DND-41 (cell line): ENCODE data around the gene EEF1AKMT2.

Source experiments
- ATAC-seq: fragments of 200-7000 bp; cut with Tn5 transposase; 3 replicates; pipeline ENCODE4 v1.9.1; 2021; ENCODE audit warnings: low read depth; ENCODE audit not compliant: insufficient read depth
- DNase-seq: peaks from one replicate; pipeline ENCODE4 v3.0.0-alpha.2; 2020
- H2AFZ ChIP-seq: 2 replicates; pipeline ENCODE4 v1.6.0; 2012; ENCODE audit warnings: low read depth, low read length
- H3K27ac ChIP-seq: 2 replicates; pipeline ENCODE4 v1.5.1; 2012; ENCODE audit warnings: low read length, inconsistent platforms
- H3K27me3 ChIP-seq: fragments of 200-600 bp; sonication (generic); 2 replicates; pipeline ENCODE4 v1.6.0; 2012; ENCODE audit warnings: low read length, mild to moderate bottlenecking, inconsistent platforms; ENCODE audit not compliant: insufficient read depth, poor library complexity
- H3K36me3 ChIP-seq: 2 replicates; pipeline ENCODE4 v1.5.1; 2012; ENCODE audit warnings: low read length, inconsistent platforms; ENCODE audit not compliant: insufficient read depth
- H3K4me1 ChIP-seq: 2 replicates; pipeline ENCODE4 v1.5.1; 2012; ENCODE audit warnings: mild to moderate bottlenecking, low read length; ENCODE audit not compliant: insufficient read depth
- H3K4me2 ChIP-seq: 2 replicates; pipeline ENCODE4 v1.6.0; 2012; ENCODE audit warnings: mild to moderate bottlenecking, moderate library complexity, low read length, inconsistent platforms; ENCODE audit not compliant: insufficient read depth
- H3K4me3 ChIP-seq, 2 experiments: fragments of 200-600 bp in 1 of 2; shearing (Covaris generic) in 1 of 2; 2 replicates each; pipeline ENCODE4 v1.5.1; 2012 to 2016; ENCODE audit warnings: inconsistent platforms in 2 of 2, low read length in 2 of 2, mild to moderate bottlenecking in 2 of 2, low read depth in 1 of 2, moderate library complexity in 1 of 2
- H3K79me2 ChIP-seq: 2 replicates; pipeline ENCODE4 v1.6.0; 2012; ENCODE audit warnings: low read length, inconsistent platforms; ENCODE audit not compliant: insufficient read depth
- H3K9ac ChIP-seq: 2 replicates; pipeline ENCODE4 v1.6.0; 2012; ENCODE audit warnings: low read depth, mild to moderate bottlenecking, inconsistent platforms, low read length, moderate library complexity
- H3K9me3 ChIP-seq: 2 replicates; pipeline ENCODE4 v1.5.1; 2012; ENCODE audit warnings: low read length, moderate library complexity, mild to moderate bottlenecking, inconsistent platforms; ENCODE audit not compliant: insufficient read depth, severe bottlenecking
- H4K20me1 ChIP-seq: 2 replicates; pipeline ENCODE4 v1.6.0; 2012; ENCODE audit warnings: low read length; ENCODE audit not compliant: insufficient read depth
- CTCF ChIP-seq: IDR thresholded peaks from 2 replicates; pipeline ENCODE4 v1.5.1; 2012; ENCODE audit warnings: borderline replicate concordance, low read length, moderate library complexity, mild to moderate bottlenecking; ENCODE audit not compliant: poor library complexity, severe bottlenecking; ENCODE audit errors: extremely low read depth
- EZH2 ChIP-seq: IDR thresholded peaks from 3 replicates; pipeline ENCODE4 v1.6.1; 2012; ENCODE audit warnings: borderline replicate concordance, low read depth, mild to moderate bottlenecking, moderate library complexity, low read length, inconsistent platforms; ENCODE audit not compliant: severe bottlenecking

Gene EEF1AKMT2

GRCh38 chr10:124719213-124719851, 72.4 kb downstream of the EEF1AKMT2 start:
- H3K9ac ChIP-seq, result no peak overlapping the region
- TF ChIP-seq CTCF (peak; percentile 46), EZH2 (no peak)
- DNase-seq (peak; percentile 44), ATAC-seq (peak; percentile 33; the same call in 2 of the 3 replicates)
- H3K27ac ChIP-seq, result peak overlapping the region; percentile 17; the same call in 1 of the 2 replicates
- H2AFZ ChIP-seq, result no peak overlapping the region
- H3K36me3 ChIP-seq, result peaks cover 58% of the 10 kb centered on the region
- no peaks in the 10 kb centered on the region for H3K9me3 ChIP-seq
- no peak overlapping the region for H3K4me3 ChIP-seq
- peaks cover 87% of the 10 kb centered on the region for H4K20me1 ChIP-seq
- peaks cover 55% of the 10 kb centered on the region for H3K4me1 ChIP-seq
- H3K4me2 ChIP-seq, result no peak overlapping the region
- no peaks in the 10 kb centered on the region for H3K27me3 ChIP-seq
- peaks cover 98% of the 10 kb centered on the region for H3K79me2 ChIP-seq

DNA sequence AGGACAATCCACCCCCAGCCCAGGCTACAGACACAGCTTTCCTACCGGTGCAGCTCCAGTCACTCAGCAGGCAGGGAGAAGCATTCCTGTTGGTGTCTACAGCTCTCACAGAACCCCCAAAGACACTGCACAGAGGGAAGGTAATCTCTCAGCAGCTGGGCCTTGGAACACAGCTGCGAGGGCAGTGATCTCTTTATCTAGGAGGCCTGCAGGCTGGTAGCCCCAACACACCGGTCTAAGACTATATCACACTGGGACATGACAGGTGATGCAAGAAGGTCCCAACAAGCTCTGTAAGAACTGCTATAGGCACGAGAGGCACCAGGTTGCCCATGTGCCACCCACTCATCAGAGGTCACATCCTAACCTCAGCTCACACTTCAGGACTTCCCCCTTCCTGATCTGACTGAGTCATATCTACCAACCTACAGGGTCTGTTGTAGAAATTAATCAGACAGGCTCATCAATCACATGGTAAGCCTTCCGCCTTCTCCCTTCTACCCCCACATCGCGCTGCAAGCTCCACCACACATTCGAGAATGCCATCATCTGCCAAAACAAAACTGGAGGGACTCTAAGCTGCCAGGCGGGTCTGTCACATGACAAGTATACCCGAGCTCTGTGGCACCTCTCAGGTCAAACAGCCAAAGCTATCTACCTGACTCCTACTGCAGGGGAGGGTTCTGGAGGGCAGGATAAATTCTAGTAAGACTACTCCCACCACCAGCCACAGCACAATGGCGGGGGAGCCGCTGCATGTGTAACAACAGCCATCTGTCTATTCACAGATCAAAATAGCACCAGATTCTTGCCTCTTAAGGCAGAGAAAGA, 73.6 kb downstream of the EEF1AKMT2 start:
- Histone ChIP-seq H3K36me3 (peaks cover 50% of the 10 kb centered on the region), H3K9ac (no peak overlapping the region; the same call in 1 of the 2 replicates), H3K79me2 (peaks cover 98% of the 10 kb centered on the region), H3K27ac (peak overlapping the region; percentile 53), H3K27me3 (no peaks in the 10 kb centered on the region), H4K20me1 (peaks cover 86% of the 10 kb centered on the region), H3K4me3 (no peak overlapping the region), H2AFZ (no peak overlapping the region), H3K4me1 (peaks cover 42% of the 10 kb centered on the region), H3K9me3 (no peaks in the 10 kb centered on the region), H3K4me2 (no peak overlapping the region)
- peak; percentile 61 for ATAC-seq
- peak; percentile 36 for DNase-seq
- no peak for TF ChIP-seq CTCF
- no peak for TF ChIP-seq EZH2

DNA sequence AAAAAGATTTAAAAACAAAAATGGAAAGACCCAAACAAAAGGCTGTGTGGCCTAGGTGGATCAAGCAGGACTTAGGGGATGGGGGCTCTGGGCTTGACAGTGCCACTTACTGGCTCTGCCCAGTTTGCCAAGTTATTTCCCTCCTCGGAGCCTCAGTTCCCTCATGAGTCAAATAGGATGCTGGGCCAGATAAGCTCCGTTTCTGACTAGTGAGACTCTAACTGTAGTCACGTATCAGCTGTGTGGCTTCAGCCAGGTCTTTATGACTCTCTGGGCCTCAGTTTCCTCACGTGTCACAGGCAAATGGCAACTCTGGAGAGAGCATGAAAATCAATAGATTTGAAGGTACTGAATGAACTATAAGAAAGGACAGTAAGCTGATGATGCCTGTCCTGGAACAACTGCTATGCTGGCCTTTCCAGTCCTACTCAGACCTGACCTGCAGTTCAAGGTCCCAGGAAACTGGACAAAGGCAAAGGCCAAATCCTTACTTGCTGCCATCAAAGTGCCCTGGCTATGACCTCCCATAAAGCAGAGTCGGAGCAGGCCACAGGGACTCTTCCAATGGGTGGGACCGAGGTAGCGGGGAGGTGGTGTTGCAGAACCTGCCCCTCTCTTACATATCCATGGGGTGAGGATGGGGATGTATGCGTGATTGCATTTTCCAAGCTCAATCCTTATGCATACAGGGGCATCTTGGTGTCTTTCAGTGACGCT, 74.5 kb downstream of the EEF1AKMT2 start:
- no peak for ATAC-seq
- Histone ChIP-seq H3K4me2 (no peak overlapping the region), H3K27ac (peak overlapping the region; percentile 53), H3K36me3 (peaks cover 54% of the 10 kb centered on the region), H3K9ac (no peak overlapping the region), H3K4me1 (peaks cover 36% of the 10 kb centered on the region), H3K9me3 (no peaks in the 10 kb centered on the region), H3K27me3 (no peaks in the 10 kb centered on the region), H4K20me1 (peaks cover 85% of the 10 kb centered on the region), H3K4me3 (no peak overlapping the region), H3K79me2 (peaks cover 98% of the 10 kb centered on the region), H2AFZ (no peak overlapping the region)
- DNase-seq, result no peak
- TF ChIP-seq EZH2 (no peak), CTCF (no peak)
